Measurements from ENCODE around the gene LDB2. TPM values are rescaled to one million over a fixed set of nuclear protein-coding genes. Genes with fewer than 3 reads are reported as not detected.

LDB2 gene
- total and polyA plus RNA-seq, 11 donors: 9.5 to 38.7 (median 26.3) TPM

DNA sequence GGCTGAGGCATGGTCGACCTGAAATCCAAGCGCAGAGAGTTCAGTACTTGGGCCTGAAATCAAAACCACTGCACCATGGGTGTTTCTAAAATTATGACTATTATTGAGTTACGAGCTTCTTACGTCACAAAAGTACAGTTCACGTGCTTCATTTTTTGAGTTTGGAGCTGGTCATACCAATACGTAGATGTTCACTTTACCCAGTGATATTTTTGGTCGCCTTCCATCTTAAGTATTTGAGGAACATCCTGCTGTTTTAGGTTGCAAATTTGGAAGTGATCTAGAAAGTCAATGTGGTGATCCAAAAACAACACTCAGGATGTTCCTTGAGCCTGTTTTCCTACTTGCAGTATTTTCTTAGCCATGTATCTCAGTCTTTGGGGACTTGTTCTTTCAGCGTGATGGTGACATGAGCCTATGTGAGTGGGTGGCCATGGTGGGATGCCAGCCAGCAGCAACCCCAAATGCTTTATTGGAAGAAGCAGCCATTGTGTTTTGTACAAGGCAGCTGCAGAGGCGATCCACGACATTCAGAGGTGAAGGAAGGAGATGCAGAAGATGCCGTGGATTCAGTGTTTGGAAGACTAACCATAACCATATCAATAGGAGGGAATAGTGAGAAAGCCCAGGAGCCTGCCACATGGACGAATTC is 28.7 kb downstream of the LDB2 start:
- peak in 2 of 4 donors; percentile 18 to 63 for ATAC-seq
- no peaks in the 10 kb centered on the region for H3K36me3 ChIP-seq
- 75 to 85% (median 78%) methylated on average over 12 of the region's 12 CpGs for WGBS, 4 donors
- TF ChIP-seq POLR2A (IDR thresholded peaks at IDR 0.05) (no peak), CTCF (IDR thresholded peaks at IDR 0.05) (no peak)
- H3K27me3 ChIP-seq: no peaks in the 10 kb centered on the region
- H3K4me3 ChIP-seq: no peak overlapping the region
- peaks cover 0 to 24% (median 10%) of the 10 kb centered on the region in 12 donors for H3K4me1 ChIP-seq
- no peaks in the 10 kb centered on the region for H3K9me3 ChIP-seq
- DNase-seq: no peak
- H3K27ac ChIP-seq: no peak overlapping the region
- intact Hi-C loops (cut with DNase I): no loop called here

- no peak for ATAC-seq
- H3K36me3 ChIP-seq: no peaks in the 10 kb centered on the region
- H3K27me3 ChIP-seq: no peaks in the 10 kb centered on the region
- H3K4me1 ChIP-seq: peaks cover 0 to 29% (median 11%) of the 10 kb centered on the region in 12 donors
- H3K4me3 ChIP-seq: no peak overlapping the region
- 90 to 93% (median 92%) methylated on average over 5 of the region's 5 CpGs for WGBS, 4 donors
- H3K27ac ChIP-seq: no peak overlapping the region
- TF ChIP-seq POLR2A (IDR thresholded peaks at IDR 0.05) (no peak), CTCF (IDR thresholded peaks at IDR 0.05) (no peak)
- intact Hi-C loops (cut with DNase I): no loop called here
- DNase-seq: no peak
- H3K9me3 ChIP-seq: no peaks in the 10 kb centered on the region
Measured at GRCh38 chr4:16868674-16869073, 29.8 kb downstream of the LDB2 start.

GRCh38 chr4:16867827-16868226 is 30.6 kb downstream of the LDB2 start:
- 35 to 59% (median 48%) methylated on average over 2 of the region's 2 CpGs for WGBS, 4 donors
- H3K9me3 ChIP-seq: no peaks in the 10 kb centered on the region
- intact Hi-C loops (cut with DNase I): no loop called here
- no peak for TF ChIP-seq POLR2A (IDR thresholded peaks at IDR 0.05)
- TF ChIP-seq CTCF (IDR thresholded peaks at IDR 0.05): no peak
- no peaks in the 10 kb centered on the region for H3K36me3 ChIP-seq
- H3K27ac ChIP-seq: peak overlapping the region in 1 of 12 donors; percentile 15
- H3K4me3 ChIP-seq: no peak overlapping the region
- DNase-seq (no peak), ATAC-seq (no peak)
- peaks cover 0 to 35% (median 13%) of the 10 kb centered on the region in 12 donors for H3K4me1 ChIP-seq
- no peaks in the 10 kb centered on the region for H3K27me3 ChIP-seq

DNA sequence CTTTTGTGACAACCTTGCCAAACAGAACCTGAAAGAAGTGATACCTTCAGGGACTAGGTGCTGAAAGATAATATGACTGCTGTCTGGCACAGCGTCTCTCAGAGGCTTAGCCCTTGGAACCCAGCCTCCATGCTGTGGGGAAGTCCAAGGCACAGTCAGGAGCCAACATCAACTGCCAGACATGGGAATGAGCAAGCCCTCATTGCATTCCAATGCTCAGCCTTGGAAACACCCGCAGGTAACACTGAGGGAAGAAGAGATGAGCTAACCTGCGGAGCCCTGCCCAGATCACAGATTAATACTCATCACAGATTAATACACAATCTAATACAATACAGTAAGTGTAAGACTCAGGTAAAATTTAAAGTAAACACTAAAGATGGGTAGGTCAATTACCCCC is 31.5 kb downstream of the LDB2 start:
- Histone ChIP-seq H3K4me3 (no peak overlapping the region), H3K4me1 (peaks cover 0 to 41% (median 12%) of the 10 kb centered on the region in 12 donors), H3K36me3 (no peaks in the 10 kb centered on the region), H3K27me3 (no peaks in the 10 kb centered on the region), H3K27ac (peak overlapping the region in 10 of 12 donors; percentile 2 to 91 (median 74)), H3K9me3 (no peaks in the 10 kb centered on the region)
- no peak for ATAC-seq
- no peak for DNase-seq
- no peak for TF ChIP-seq POLR2A (IDR thresholded peaks at IDR 0.05)
- no peak for TF ChIP-seq CTCF (IDR thresholded peaks at IDR 0.05)
- intact Hi-C loops (cut with DNase I): no loop called here
- 83 to 91% (median 88%) methylated on average over 3 of the region's 3 CpGs for WGBS, 4 donors

All from heart left ventricle (tissue), 16 donors.